Skeletal muscle tissue (tissue), 4 donors: ENCODE results near the gene APEX2. TPM values are rescaled to one million over a fixed set of nuclear protein-coding genes. Genes with fewer than 3 reads are reported as not detected.

ENCODE experiments used
- H3K27ac ChIP-seq: one replicate; pipeline ENCODE4 v1.7.0; 2013; ENCODE audit warnings: mild to moderate bottlenecking, low read depth, low read length, inconsistent platforms
- H3K27me3 ChIP-seq, 3 donors: one replicate each; pipeline ENCODE4 v1.7.0; 2013; ENCODE audit warnings: low read length in 3 of 3; ENCODE audit not compliant: control insufficient read depth in 3 of 3, insufficient read depth in 3 of 3
- H3K36me3 ChIP-seq, 3 donors: one replicate each; pipeline ENCODE4 v1.7.0; 2013; ENCODE audit warnings: low read length in 3 of 3; ENCODE audit not compliant: control insufficient read depth in 3 of 3, insufficient read depth in 3 of 3
- H3K4me1 ChIP-seq, 3 donors: one replicate each; pipeline ENCODE4 v1.7.0; 2013; ENCODE audit warnings: low read length in 3 of 3, mild to moderate bottlenecking in 3 of 3; ENCODE audit not compliant: control insufficient read depth in 3 of 3, insufficient read depth in 3 of 3
- H3K4me3 ChIP-seq, 3 donors: one replicate each; pipeline ENCODE4 v1.7.0; 2013; ENCODE audit warnings: low read length in 3 of 3
- H3K9ac ChIP-seq, 3 donors: one replicate each; pipeline ENCODE4 v1.7.0; 2013; ENCODE audit warnings: low read length in 3 of 3, mild to moderate bottlenecking in 3 of 3, moderate library complexity in 2 of 3, low read depth in 1 of 3
- H3K9me3 ChIP-seq, 3 donors: one replicate each; pipeline ENCODE4 v1.7.0; 2013; ENCODE audit warnings: low read length in 3 of 3; ENCODE audit not compliant: control insufficient read depth in 3 of 3
- total RNA-seq: library from RNA; depleted of rRNA; stranded (reverse); fragments of >200 nt; gene quantifications from one replicate; pipeline ENCODE4 v1.2.3, GENCODE V29; 2014
- donor health status: Osteomylitis.

APEX2 gene
- total RNA-seq, 1 donor from 2014 or later = 2.1 TPM

DNA sequence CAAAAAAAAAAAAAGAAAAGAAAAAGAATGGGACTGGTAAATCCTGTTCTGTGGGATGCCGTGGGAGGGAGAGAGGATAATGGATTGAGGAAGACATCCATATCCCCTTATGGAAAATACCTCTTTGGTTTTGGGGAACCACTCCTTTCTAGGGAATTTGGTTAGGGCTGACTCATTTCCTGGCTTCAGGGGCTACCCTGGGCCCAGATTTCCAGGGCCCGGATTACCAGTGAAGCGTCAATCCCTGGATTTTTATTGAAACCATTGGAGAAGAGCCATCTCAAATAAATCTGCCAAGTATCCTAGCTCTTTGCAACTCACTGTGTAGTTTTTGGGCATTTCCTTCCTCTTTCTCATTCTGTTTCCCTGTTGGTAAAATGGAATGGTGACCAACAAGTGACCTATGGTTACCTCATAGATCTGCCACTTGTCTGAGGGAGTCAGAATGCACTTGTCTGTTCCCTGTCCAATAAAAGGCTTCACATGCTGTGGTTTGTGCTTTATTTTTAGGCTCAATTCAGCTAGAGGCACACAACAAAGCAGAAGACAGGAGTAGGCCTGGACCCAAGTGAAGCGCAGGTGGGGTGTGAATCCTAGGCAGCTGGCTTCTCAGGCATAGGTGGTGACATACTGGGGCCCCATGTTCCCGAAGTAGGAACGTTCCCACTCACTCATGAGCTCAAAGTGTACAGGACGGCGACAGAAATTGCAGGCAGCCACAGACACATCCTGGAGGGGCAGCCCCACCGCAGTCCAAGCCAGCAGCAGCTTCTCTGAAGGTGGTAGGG is 8.6 kb downstream of the APEX2 start:
- Histone ChIP-seq H3K4me3 (peak overlapping the region in 1 of 3 donors; percentile 6), H3K9ac (peak overlapping the region in 2 of 3 donors; percentile 10 to 62), H3K9me3 (no peaks in the 10 kb centered on the region), H3K27me3 (no peaks in the 10 kb centered on the region), H3K27ac (peak overlapping the region; percentile 84), H3K36me3 (peaks cover 6 to 12% (median 9%) of the 10 kb centered on the region in 3 donors), H3K4me1 (peaks cover 10 to 22% (median 18%) of the 10 kb centered on the region in 3 donors)

DNA sequence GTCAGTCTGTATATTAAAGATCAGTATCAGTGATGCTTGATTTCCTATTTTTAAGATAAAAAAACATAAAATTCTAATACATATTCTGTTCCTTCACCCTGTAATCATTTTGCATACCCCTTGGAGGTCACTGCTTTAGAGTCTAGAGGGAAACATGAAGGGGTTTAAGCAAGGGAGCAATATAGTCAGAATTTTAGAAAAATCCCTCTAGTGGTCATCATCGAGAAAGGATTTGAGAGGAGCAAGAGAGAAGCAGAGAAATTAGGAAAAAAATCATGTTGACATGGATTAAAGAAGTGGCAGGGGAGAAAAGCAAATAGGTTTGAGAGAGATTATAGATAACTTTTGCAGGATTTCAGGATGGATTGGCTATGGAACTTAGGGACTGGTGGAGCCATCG is 11.1 kb downstream of the APEX2 start:
- Histone ChIP-seq H3K27ac (no peak overlapping the region), H3K4me1 (peaks cover 10 to 22% (median 18%) of the 10 kb centered on the region in 3 donors), H3K36me3 (peaks cover 0 to 3% (median 3%) of the 10 kb centered on the region in 3 donors), H3K4me3 (no peak overlapping the region), H3K9me3 (no peaks in the 10 kb centered on the region), H3K9ac (no peak overlapping the region), H3K27me3 (no peaks in the 10 kb centered on the region)

DNA sequence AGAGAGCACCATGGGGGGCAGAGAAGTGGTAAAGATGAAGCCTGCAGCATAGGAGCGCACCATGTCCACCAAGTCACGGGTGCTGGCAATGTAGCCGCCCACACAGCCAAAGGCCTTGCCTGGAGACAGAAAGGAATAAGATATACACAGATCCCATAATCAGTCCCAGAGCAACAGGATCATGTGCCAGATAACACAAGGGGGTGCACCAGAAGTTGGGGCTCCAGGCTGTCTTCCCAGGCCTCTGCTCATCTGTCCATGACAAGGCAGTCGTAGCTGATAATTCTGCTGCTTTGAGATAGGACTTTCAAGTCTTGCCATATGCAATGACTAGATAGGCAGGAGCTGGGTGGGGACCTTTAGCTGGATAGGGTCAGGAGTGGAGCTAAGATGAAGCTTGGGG is 14.7 kb downstream of the APEX2 start:
- H3K4me1 ChIP-seq = no peaks in the 10 kb centered on the region
- no peak overlapping the region for H3K27ac ChIP-seq
- H3K9ac ChIP-seq = no peak overlapping the region
- no peaks in the 10 kb centered on the region for H3K36me3 ChIP-seq
- no peaks in the 10 kb centered on the region for H3K9me3 ChIP-seq
- H3K4me3 ChIP-seq = no peak overlapping the region
- no peaks in the 10 kb centered on the region for H3K27me3 ChIP-seq

GRCh38 chrX:55026143-55026542 is 26.0 kb downstream of the APEX2 start:
- Histone ChIP-seq H3K27me3 (no peaks in the 10 kb centered on the region), H3K4me1 (no peaks in the 10 kb centered on the region), H3K9me3 (no peaks in the 10 kb centered on the region), H3K36me3 (no peaks in the 10 kb centered on the region), H3K27ac (no peak overlapping the region), H3K4me3 (no peak overlapping the region), H3K9ac (no peak overlapping the region)

DNA sequence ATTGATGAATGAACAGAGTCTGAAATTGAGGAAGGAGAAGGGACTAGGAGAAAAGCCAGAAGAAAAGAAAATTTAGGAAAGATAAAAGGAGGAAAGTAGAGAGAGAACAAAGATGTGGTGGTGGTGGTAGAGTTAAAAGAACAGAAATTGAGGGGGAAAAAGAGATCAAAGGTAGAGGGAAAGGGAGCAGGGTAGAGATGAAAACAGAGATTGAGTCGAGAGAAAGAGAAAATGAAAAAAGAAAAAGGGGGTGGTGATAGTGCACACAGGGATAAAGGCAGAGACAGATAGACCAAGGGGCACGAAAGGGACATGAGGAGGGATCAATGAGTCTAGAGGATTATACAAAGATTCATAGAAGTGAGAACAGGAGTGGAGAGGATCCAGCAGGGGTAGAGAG is 26.7 kb downstream of the APEX2 start:
- Histone ChIP-seq H3K9ac (no peak overlapping the region), H3K9me3 (no peaks in the 10 kb centered on the region), H3K4me1 (no peaks in the 10 kb centered on the region), H3K36me3 (no peaks in the 10 kb centered on the region), H3K4me3 (no peak overlapping the region), H3K27ac (no peak overlapping the region), H3K27me3 (no peaks in the 10 kb centered on the region)

GRCh38 chrX:55028040-55028439 is 27.9 kb downstream of the APEX2 start:
- no peaks in the 10 kb centered on the region for H3K36me3 ChIP-seq
- no peak overlapping the region for H3K9ac ChIP-seq
- no peak overlapping the region for H3K4me3 ChIP-seq
- no peak overlapping the region for H3K27ac ChIP-seq
- no peaks in the 10 kb centered on the region for H3K4me1 ChIP-seq
- no peaks in the 10 kb centered on the region for H3K9me3 ChIP-seq
- H3K27me3 ChIP-seq = no peaks in the 10 kb centered on the region

DNA sequence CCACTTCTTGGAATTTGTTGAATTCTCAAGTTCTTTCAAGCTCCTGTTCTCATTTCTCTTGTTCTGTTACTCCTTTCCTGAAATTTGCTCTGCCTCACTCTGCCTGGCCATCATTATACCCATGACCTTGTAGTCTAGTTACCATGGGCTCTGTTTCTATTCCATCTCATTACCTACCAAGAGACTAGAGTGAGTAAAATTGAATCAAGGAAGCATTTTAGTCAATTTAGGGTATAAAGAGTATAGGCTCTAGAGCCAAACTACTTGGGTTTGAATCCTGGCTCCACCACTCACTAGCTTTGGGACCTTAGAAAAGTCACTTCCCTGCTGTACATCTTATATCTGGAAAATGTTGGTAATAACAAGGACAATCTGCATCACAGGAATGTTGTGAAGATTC is 28.4 kb downstream of the APEX2 start:
- Histone ChIP-seq H3K4me3 (no peak overlapping the region), H3K9me3 (no peaks in the 10 kb centered on the region), H3K9ac (no peak overlapping the region), H3K4me1 (no peaks in the 10 kb centered on the region), H3K27ac (no peak overlapping the region), H3K27me3 (no peaks in the 10 kb centered on the region), H3K36me3 (no peaks in the 10 kb centered on the region)

DNA sequence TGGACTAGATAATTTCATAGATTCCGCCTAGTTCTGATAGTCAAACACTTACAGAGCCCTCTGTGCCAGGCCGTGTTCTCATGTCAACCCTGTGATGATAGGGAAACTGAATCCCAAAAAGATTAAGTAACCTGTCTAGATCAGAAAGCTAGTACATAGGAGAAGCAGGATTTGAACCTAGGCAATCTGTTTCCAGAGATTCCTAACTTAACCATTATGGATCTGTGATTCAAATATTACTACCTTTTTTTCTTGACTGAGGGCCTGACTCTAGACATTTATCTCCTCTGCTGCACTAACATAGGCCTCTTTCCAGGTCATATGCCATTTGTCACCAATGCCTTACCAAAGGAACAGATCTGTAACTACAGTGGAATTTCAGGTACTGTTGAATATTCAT is 29.1 kb downstream of the APEX2 start:
- Histone ChIP-seq H3K4me3 (no peak overlapping the region), H3K9me3 (no peaks in the 10 kb centered on the region), H3K4me1 (no peaks in the 10 kb centered on the region), H3K36me3 (no peaks in the 10 kb centered on the region), H3K27ac (no peak overlapping the region), H3K9ac (no peak overlapping the region), H3K27me3 (no peaks in the 10 kb centered on the region)

- H3K36me3 ChIP-seq = no peaks in the 10 kb centered on the region
- H3K9me3 ChIP-seq = no peaks in the 10 kb centered on the region
- H3K4me1 ChIP-seq = no peaks in the 10 kb centered on the region
- H3K27ac ChIP-seq = no peak within 1 kb of the TSS
- H3K9ac ChIP-seq = no peak within 1 kb of the TSS
- no peak within 1 kb of the TSS for H3K4me3 ChIP-seq
- no peaks in the 10 kb centered on the region for H3K27me3 ChIP-seq
Observed at GRCh38 chrX:55030271-55031205, 30.4 kb downstream of the APEX2 start, which contains the start of gene ALAS2. Gene ALAS2, minus strand, starts transcription at chrX:55030977. Its CDS starts 4,977 bp downstream, at chrX:55026000.

GRCh38 chrX:55033429-55033828 is 33.3 kb downstream of the APEX2 start:
- no peaks in the 10 kb centered on the region for H3K36me3 ChIP-seq
- H3K27me3 ChIP-seq = no peaks in the 10 kb centered on the region
- no peak overlapping the region for H3K9ac ChIP-seq
- no peaks in the 10 kb centered on the region for H3K9me3 ChIP-seq
- no peak overlapping the region for H3K4me3 ChIP-seq
- H3K4me1 ChIP-seq = no peaks in the 10 kb centered on the region
- no peak overlapping the region for H3K27ac ChIP-seq
